Stimulated activated memory B cell treated with anti-CD40 and anti-IgM and Interleukin-4, amounts not matched to agents 10 μg/mL and 1 μg/mL and 100 μg/mL, for 72 hours (primary cell): Measurements from ENCODE around the gene ANXA3.
A peak's percentile ranks its signal among the peaks of the same experiment; 100 is the strongest.

ENCODE experiments used
- ATAC-seq: fragments of 150-1000 bp; cut with Tn5 transposase; 2 replicates; pipeline ENCODE4 v1.10.0; 2021
- H3K27ac Mint-ChIP-seq: one replicate; pipeline ENCODE4 v1.8.0; 2022; ENCODE audit warnings: mild to moderate bottlenecking, mixed read lengths
- H3K27me3 Mint-ChIP-seq: one replicate; pipeline ENCODE4 v1.8.0; 2022; ENCODE audit warnings: mixed read lengths
- H3K36me3 Mint-ChIP-seq: one replicate; pipeline ENCODE4 v1.8.0; 2022; ENCODE audit warnings: mixed read lengths
- H3K4me1 Mint-ChIP-seq: one replicate; pipeline ENCODE4 v1.8.0; 2022; ENCODE audit warnings: mixed read lengths
- H3K4me3 Mint-ChIP-seq: one replicate; pipeline ENCODE4 v1.8.0; 2022; ENCODE audit warnings: mild to moderate bottlenecking, moderate library complexity, mixed read lengths
- H3K9me3 Mint-ChIP-seq: one replicate; pipeline ENCODE4 v1.8.0; 2022; ENCODE audit warnings: mixed read lengths

Gene ANXA3

GRCh38 chr4:78608684-78609083 lies 57.1 kb downstream of the ANXA3 start:
- H3K4me3 Mint-ChIP-seq, result no peak overlapping the region
- H3K27me3 Mint-ChIP-seq, result no peaks in the 10 kb centered on the region
- H3K4me1 Mint-ChIP-seq, result peaks cover 39% of the 10 kb centered on the region
- ATAC-seq, result no peak
- no peaks in the 10 kb centered on the region for H3K9me3 Mint-ChIP-seq
- no peaks in the 10 kb centered on the region for H3K36me3 Mint-ChIP-seq
- no peak overlapping the region for H3K27ac Mint-ChIP-seq

GRCh38 chr4:78609580-78609979 lies 58.0 kb downstream of the ANXA3 start:
- H3K4me1 Mint-ChIP-seq, result peaks cover 48% of the 10 kb centered on the region
- no peak overlapping the region for H3K4me3 Mint-ChIP-seq
- no peaks in the 10 kb centered on the region for H3K9me3 Mint-ChIP-seq
- ATAC-seq, result no peak
- H3K27me3 Mint-ChIP-seq, result no peaks in the 10 kb centered on the region
- no peak overlapping the region for H3K27ac Mint-ChIP-seq
- no peaks in the 10 kb centered on the region for H3K36me3 Mint-ChIP-seq

- Mint-ChIP-seq H3K4me3 (no peak overlapping the region), H3K9me3 (no peaks in the 10 kb centered on the region), H3K36me3 (no peaks in the 10 kb centered on the region), H3K27ac (peak overlapping the region; percentile 76), H3K27me3 (no peaks in the 10 kb centered on the region), H3K4me1 (peaks cover 56% of the 10 kb centered on the region)
- no peak for ATAC-seq
Observed at GRCh38 chr4:78610546-78611214, 59.1 kb downstream of the ANXA3 start.

GRCh38 chr4:78611215-78611558 lies 59.6 kb downstream of the ANXA3 start:
- Mint-ChIP-seq H3K27ac (peak overlapping the region; percentile 76), H3K4me1 (peaks cover 56% of the 10 kb centered on the region), H3K36me3 (no peaks in the 10 kb centered on the region), H3K9me3 (no peaks in the 10 kb centered on the region), H3K4me3 (no peak overlapping the region), H3K27me3 (no peaks in the 10 kb centered on the region)
- no peak for ATAC-seq

GRCh38 chr4:78612398-78613178 lies 61.0 kb downstream of the ANXA3 start:
- Mint-ChIP-seq H3K27ac (peak overlapping the region; percentile 74), H3K4me3 (no peak overlapping the region), H3K27me3 (no peaks in the 10 kb centered on the region), H3K9me3 (no peaks in the 10 kb centered on the region), H3K4me1 (peaks cover 60% of the 10 kb centered on the region), H3K36me3 (no peaks in the 10 kb centered on the region)
- ATAC-seq, result peak; percentile 57

GRCh38 chr4:78613522-78614321 lies 62.2 kb downstream of the ANXA3 start:
- Mint-ChIP-seq H3K36me3 (no peaks in the 10 kb centered on the region), H3K9me3 (no peaks in the 10 kb centered on the region), H3K4me1 (peaks cover 60% of the 10 kb centered on the region), H3K4me3 (peak overlapping the region; percentile 5), H3K27ac (peak overlapping the region; percentile 74), H3K27me3 (no peaks in the 10 kb centered on the region)
- ATAC-seq, result peak; percentile 86

GRCh38 chr4:78616046-78616498 lies 64.5 kb downstream of the ANXA3 start:
- Mint-ChIP-seq H3K27me3 (no peaks in the 10 kb centered on the region), H3K27ac (no peak overlapping the region), H3K4me3 (no peak overlapping the region), H3K9me3 (no peaks in the 10 kb centered on the region), H3K36me3 (no peaks in the 10 kb centered on the region), H3K4me1 (peaks cover 52% of the 10 kb centered on the region)
- no peak for ATAC-seq

- Mint-ChIP-seq H3K9me3 (no peaks in the 10 kb centered on the region), H3K36me3 (no peaks in the 10 kb centered on the region), H3K4me1 (peaks cover 35% of the 10 kb centered on the region), H3K4me3 (no peak overlapping the region), H3K27me3 (no peaks in the 10 kb centered on the region), H3K27ac (no peak overlapping the region)
- ATAC-seq, result no peak
Observed at GRCh38 chr4:78618436-78618835, 66.9 kb downstream of the ANXA3 start.

GRCh38 chr4:78621395-78621794 lies 69.8 kb downstream of the ANXA3 start:
- no peak overlapping the region for H3K27ac Mint-ChIP-seq
- H3K4me3 Mint-ChIP-seq, result no peak overlapping the region
- no peaks in the 10 kb centered on the region for H3K36me3 Mint-ChIP-seq
- no peaks in the 10 kb centered on the region for H3K9me3 Mint-ChIP-seq
- H3K4me1 Mint-ChIP-seq, result peaks cover 16% of the 10 kb centered on the region
- no peak for ATAC-seq
- no peaks in the 10 kb centered on the region for H3K27me3 Mint-ChIP-seq

GRCh38 chr4:78622253-78622979 lies 70.8 kb downstream of the ANXA3 start:
- no peaks in the 10 kb centered on the region for H3K27me3 Mint-ChIP-seq
- no peak for ATAC-seq
- peaks cover 23% of the 10 kb centered on the region for H3K4me1 Mint-ChIP-seq
- H3K27ac Mint-ChIP-seq, result peak overlapping the region; percentile 2
- no peaks in the 10 kb centered on the region for H3K9me3 Mint-ChIP-seq
- no peak overlapping the region for H3K4me3 Mint-ChIP-seq
- no peaks in the 10 kb centered on the region for H3K36me3 Mint-ChIP-seq

- ATAC-seq, result no peak
- Mint-ChIP-seq H3K27ac (no peak overlapping the region), H3K36me3 (peaks cover 3% of the 10 kb centered on the region), H3K9me3 (peaks cover 3% of the 10 kb centered on the region), H3K4me1 (peaks cover 22% of the 10 kb centered on the region), H3K4me3 (no peak overlapping the region), H3K27me3 (no peaks in the 10 kb centered on the region)
Observed at GRCh38 chr4:78624048-78624447, 72.5 kb downstream of the ANXA3 start.

GRCh38 chr4:78625073-78625472 lies 73.5 kb downstream of the ANXA3 start:
- H3K4me1 Mint-ChIP-seq, result peaks cover 31% of the 10 kb centered on the region
- no peaks in the 10 kb centered on the region for H3K27me3 Mint-ChIP-seq
- peaks cover 6% of the 10 kb centered on the region for H3K36me3 Mint-ChIP-seq
- peaks cover 5% of the 10 kb centered on the region for H3K9me3 Mint-ChIP-seq
- H3K27ac Mint-ChIP-seq, result no peak overlapping the region
- no peak overlapping the region for H3K4me3 Mint-ChIP-seq
- ATAC-seq, result no peak

GRCh38 chr4:78627046-78627965 lies 75.7 kb downstream of the ANXA3 start:
- Mint-ChIP-seq H3K27me3 (no peaks in the 10 kb centered on the region), H3K36me3 (peaks cover 6% of the 10 kb centered on the region), H3K9me3 (peaks cover 5% of the 10 kb centered on the region), H3K4me1 (peaks cover 52% of the 10 kb centered on the region), H3K27ac (no peak overlapping the region), H3K4me3 (no peak overlapping the region)
- no peak for ATAC-seq
